Activated naive CD4-positive, alpha-beta T cell treated with anti-CD3 and anti-CD28 coated beads for 36 hours (primary cell): ENCODE results near the gene TEX35. TPM values are rescaled to one million over a fixed set of nuclear protein-coding genes. Genes with fewer than 3 reads are reported as not detected.
"Not testable (repeated sequence)": the region's sequence is repeated elsewhere in the genome, so short reads cannot be mapped to it uniquely, and the experiment has no call there.

Experiments used
- CTCF ChIA-PET: fragments of 350-600 bp; sonication (Branson Sonifier 250); formaldehyde crosslinking; loops from one replicate; lab custom pipeline; 2021; ENCODE audit warnings: antibody characterized with exemption; lab: Charles Lee
- DNase-seq: peaks from one replicate; pipeline ENCODE4 v3.0.0-alpha.2; 2020
- H3K27ac Mint-ChIP-seq: one replicate; pipeline ENCODE4 v1.8.0; 2021; ENCODE audit warnings: mild to moderate bottlenecking, mixed read lengths
- H3K27me3 Mint-ChIP-seq: one replicate; pipeline ENCODE4 v1.8.0; 2021; ENCODE audit warnings: low read depth, mixed read lengths
- H3K36me3 Mint-ChIP-seq: one replicate; pipeline ENCODE4 v1.8.0; 2021; ENCODE audit warnings: low read depth, mixed read lengths
- H3K4me1 Mint-ChIP-seq: one replicate; pipeline ENCODE4 v1.8.0; 2021; ENCODE audit warnings: low read depth, mixed read lengths
- H3K4me3 Mint-ChIP-seq: one replicate; pipeline ENCODE4 v1.8.0; 2021; ENCODE audit warnings: mild to moderate bottlenecking, moderate library complexity, mixed read lengths
- H3K9me3 Mint-ChIP-seq: one replicate; pipeline ENCODE4 v1.8.0; 2021; ENCODE audit warnings: mixed read lengths
- intact Hi-C: fragments of 100-400 bp; cut with micrococcal nuclease; formaldehyde crosslinking; loops from one replicate; pipeline ENCODE4 v1.15.1; 2023
- total RNA-seq, 2 experiments: library from RNA; stranded (reverse); gene quantifications; one replicate each; pipeline ENCODE4 v1.2.3, GENCODE V29; 2021

The TEX35 gene
- total RNA-seq, 2 experiments from 2014 or later: not detected

DNA sequence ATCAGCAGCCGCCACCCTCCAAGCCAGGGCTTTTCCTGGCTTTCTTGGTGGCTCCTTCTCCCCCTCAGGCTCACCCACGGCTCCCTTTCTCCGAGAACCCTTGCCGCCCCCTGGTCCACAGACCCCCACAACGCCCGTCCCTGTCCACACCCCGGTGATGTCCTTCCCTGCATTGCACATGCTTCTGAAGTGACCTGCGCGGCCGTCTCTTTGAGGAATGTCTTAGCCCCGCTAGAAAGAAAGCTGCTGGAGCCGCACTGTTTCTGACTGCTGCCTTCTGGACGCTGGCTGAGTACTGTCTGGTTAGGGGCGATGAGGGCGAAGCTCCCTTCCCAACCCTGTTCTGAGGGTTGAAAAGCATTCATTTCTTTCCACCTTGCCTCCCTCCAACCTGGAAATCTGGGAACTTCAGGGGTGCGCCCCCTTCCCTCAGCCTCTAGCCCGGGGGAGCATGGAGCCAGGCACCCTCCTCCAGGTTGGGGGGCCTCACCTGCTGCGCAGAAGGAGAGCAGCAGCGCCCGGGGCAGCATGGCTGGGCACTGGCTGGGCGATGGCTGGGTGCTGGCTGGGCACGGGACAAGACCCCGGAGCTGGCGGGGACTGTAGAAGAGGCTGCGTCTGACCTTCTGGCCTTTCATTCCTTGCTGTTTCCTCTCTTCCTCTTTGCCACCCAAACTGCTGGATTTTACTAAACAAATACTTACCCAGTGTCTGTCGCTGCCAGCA, 16.3 kb upstream of the TEX35 start, which contains the start of gene CLEC20A:
Gene CLEC20A, minus strand, starts transcription at position 555 of the 726 bp plus-strand sequence. Its CDS starts 25 bp downstream, at position 530.
- no peaks in the 10 kb centered on the region for H3K9me3 Mint-ChIP-seq
- no peaks in the 10 kb centered on the region for H3K4me1 Mint-ChIP-seq
- no peaks in the 10 kb centered on the region for H3K36me3 Mint-ChIP-seq
- DNase-seq: no peak
- H3K4me3 Mint-ChIP-seq: no peak within 1 kb of the TSS
- H3K27ac Mint-ChIP-seq: no peak within 1 kb of the TSS
- peaks cover under 1% of the 10 kb centered on the region for H3K27me3 Mint-ChIP-seq
- intact Hi-C loops: no loop called here
- CTCF ChIA-PET: no interaction called here

DNA sequence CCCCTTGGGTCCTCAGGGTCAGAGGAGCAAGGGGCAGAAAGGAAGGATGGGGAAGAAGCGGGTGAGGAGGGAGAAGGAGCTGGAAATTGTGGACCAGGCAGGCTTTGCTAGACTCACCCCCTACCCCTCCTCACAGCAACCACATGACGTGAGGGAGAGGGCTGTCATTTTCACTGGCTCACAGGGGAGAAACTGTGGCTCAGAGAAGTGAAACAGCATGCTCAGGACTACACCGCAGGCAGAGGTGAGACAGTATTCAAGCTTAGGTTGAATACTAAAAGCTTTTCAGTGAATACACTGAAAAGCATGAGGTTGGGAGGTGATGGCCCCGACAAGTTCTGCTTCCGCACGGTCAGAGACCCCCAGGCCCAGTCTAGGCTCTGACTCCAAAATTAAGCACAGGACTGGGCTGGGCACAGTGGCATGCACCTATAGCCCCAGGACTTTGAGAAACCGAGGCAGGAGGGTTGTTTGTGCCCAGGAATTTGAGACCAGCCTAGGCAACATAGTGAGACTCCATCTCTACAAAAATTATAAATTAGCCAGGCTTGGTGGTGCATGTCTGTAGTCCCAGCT, 14.9 kb upstream of the TEX35 start:
- Mint-ChIP-seq H3K4me1 (no peaks in the 10 kb centered on the region), H3K9me3 (no peaks in the 10 kb centered on the region), H3K36me3 (no peaks in the 10 kb centered on the region), H3K27ac (no peak overlapping the region), H3K27me3 (peaks cover 2% of the 10 kb centered on the region), H3K4me3 (no peak overlapping the region)
- DNase-seq: no peak
- intact Hi-C loops: no loop called here
- CTCF ChIA-PET: interaction anchor here (4.4 kb wide), 1 partner anchor 187 kb away, joined by 39 read pairs; no protein-coding TSS in a partner anchor

DNA sequence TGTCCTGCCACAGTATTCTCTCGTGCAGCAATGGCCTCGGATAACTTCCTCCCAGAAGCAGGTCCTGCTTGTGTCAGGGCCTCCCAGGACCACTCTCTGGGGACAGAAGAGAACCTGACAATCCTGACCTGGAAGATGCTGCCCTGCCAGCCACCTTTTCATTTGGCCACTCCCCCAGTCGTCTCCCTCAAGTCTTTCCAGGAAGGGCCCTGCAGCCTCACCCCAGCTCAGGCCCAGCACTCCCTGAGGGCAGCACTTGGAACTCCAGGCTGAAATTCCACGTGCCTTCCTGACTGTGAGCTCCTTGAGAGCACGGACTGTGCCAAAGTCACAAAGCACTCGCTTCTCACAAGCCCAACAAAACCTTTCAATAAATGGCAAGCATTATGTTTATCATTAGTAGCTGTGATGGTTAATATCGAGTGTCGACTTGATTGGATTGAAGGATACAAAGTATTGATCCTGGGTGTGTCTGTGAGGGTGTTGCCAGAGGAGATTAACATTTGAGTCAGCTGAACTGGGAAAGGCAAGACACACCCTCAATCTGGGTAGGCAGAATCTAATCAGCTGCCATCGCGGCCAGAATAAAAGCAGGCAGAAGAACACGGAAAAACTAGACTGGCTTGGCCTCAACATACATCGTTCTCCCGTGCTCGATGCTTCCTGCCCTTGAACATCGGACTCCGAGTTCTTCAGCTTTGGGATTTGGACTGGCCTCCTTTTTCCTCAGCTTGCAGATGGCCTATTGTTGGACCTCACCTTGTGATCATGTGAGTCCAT, 13.8 kb upstream of the TEX35 start:
- DNase-seq: no peak
- CTCF ChIA-PET: interaction anchor here (0.6 to 4.4 kb wide), 3 partner anchors 134 to 291 kb away, joined by 3 to 39 read pairs (median 4); no protein-coding TSS in a partner anchor
- intact Hi-C loops: no loop called here
- H3K4me1 Mint-ChIP-seq: no peaks in the 10 kb centered on the region
- peaks cover 2% of the 10 kb centered on the region for H3K27me3 Mint-ChIP-seq
- no peaks in the 10 kb centered on the region for H3K9me3 Mint-ChIP-seq
- H3K4me3 Mint-ChIP-seq: no peak overlapping the region
- H3K36me3 Mint-ChIP-seq: no peaks in the 10 kb centered on the region
- H3K27ac Mint-ChIP-seq: no peak overlapping the region

DNA sequence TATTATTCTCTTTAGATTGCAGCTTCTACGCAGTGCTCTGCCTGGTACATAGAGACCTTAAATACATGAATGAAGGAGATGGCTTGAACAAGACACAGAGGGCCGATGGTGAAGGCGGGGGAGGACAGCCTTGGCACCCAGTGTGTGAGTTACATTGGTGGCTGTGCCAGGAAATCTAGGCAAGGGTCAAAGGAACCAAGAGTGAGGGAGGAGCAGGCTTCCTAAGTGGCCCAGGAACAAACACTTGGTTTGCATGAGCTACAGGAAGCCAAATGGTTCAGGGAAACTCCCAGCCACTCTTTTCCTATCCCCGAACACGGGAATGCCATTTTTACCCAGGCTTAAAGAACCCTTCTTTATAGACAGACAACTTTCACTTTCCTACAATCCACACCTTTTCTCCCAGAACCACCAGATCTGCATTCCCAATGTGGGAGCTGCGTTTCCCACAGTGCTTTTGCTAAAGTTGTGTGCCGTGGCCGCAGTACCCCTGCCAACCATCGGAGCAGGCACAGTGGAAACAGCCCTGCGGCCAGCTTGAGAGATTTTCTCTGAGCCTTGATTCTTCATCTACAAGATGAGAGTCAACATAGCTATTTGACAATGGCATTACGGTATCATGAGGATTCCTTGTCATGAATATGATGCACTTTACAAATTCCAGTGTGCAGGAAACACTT, 12.7 kb upstream of the TEX35 start:
- CTCF ChIA-PET: interaction anchor here (0.6 to 4.4 kb wide), 9 partner anchors 11 to 468 kb away, joined by 3 to 39 read pairs (median 4); partner anchors contain the start of gene TEX35
- no peaks in the 10 kb centered on the region for H3K9me3 Mint-ChIP-seq
- intact Hi-C loops: loop anchor here (2.0 kb wide), 2 partner anchors 189 to 199 kb away; no protein-coding TSS in a partner anchor

DNA sequence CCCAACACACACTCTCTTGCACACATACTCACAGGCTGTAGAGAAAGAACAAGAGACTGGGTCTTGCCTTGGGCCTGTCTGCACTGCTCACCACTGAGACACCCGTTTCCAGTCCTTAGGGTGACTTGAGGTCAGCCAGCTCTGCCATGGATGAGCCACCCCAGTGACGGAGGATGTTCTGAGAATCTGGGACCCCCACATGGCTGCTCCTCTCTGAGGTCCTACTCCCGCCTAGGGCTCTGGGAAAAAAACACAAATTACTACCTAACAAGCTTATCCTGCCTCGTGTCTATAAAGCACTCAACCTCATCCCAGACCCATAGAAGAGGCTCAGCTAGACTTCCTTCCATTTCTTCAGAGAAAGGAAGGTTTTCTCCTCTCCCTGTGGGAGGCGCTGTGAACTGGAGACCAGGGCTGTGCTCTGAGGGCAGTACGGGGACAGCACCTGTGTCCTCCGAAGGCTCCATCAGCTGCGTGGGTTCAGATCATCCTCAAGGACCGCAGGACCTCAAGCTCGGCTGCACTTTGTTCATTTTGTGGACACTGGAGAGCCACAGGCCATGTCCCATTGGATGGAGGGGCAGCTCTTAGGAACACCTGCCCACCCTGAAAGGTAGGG, 11.9 kb upstream of the TEX35 start:
- Mint-ChIP-seq H3K9me3 (no peaks in the 10 kb centered on the region), H3K27me3 (peaks cover 2% of the 10 kb centered on the region), H3K4me3 (no peak overlapping the region), H3K36me3 (no peaks in the 10 kb centered on the region), H3K27ac (no peak overlapping the region), H3K4me1 (no peaks in the 10 kb centered on the region)
- CTCF ChIA-PET: interaction anchor here (0.6 to 4.4 kb wide), 12 partner anchors 11 to 469 kb away, joined by 3 to 39 read pairs (median 4); partner anchors contain the start of gene TEX35
- intact Hi-C loops: loop anchor here (2.0 kb wide), 2 partner anchors 190 to 200 kb away; no protein-coding TSS in a partner anchor
- no peak for DNase-seq

More for the DNA sequence above, 12.7 kb upstream of the TEX35 start:
- Mint-ChIP-seq H3K27ac (no peak overlapping the region), H3K27me3 (peaks cover 2% of the 10 kb centered on the region), H3K36me3 (no peaks in the 10 kb centered on the region), H3K4me1 (no peaks in the 10 kb centered on the region), H3K4me3 (no peak overlapping the region)
- DNase-seq: no peak

DNA sequence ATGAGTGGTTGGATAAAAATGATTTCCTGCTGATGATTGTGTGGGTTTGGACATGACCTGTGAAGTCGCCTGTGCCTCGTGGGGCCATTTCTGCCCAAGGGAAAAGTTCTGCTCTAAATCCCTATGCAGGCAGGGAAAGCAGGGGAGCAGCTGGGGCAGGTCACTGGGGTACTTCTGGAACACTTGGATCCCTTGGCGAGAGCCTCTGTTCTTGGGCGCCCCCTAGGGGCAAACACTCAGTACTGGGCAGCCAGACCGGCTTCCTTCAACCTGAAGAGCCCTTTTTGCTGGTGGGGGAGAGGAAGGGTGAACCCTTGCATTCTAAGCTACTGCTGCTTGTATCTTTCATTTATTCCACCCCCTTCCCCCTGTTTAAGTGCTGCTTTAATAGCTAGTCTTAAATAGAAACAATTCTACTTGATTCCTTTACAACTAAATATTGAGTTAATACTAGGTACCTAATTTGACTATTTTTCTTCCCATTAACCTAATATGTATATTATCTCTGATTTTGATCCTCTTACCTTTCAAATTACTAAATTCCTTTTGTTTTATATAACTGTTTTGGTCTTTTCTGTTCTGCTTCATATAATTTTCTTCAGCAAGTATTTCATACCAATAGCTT, 11.1 kb upstream of the TEX35 start:
- no peaks in the 10 kb centered on the region for H3K36me3 Mint-ChIP-seq
- H3K27ac Mint-ChIP-seq: no peak overlapping the region
- peaks cover 2% of the 10 kb centered on the region for H3K27me3 Mint-ChIP-seq
- no peaks in the 10 kb centered on the region for H3K4me1 Mint-ChIP-seq
- CTCF ChIA-PET: interaction anchor here (0.6 to 4.4 kb wide), 13 partner anchors 10 to 470 kb away, joined by 3 to 39 read pairs (median 3); partner anchors contain the start of gene TEX35
- no peaks in the 10 kb centered on the region for H3K9me3 Mint-ChIP-seq
- peak; percentile 75 for DNase-seq
- intact Hi-C loops: loop anchor here (2.0 kb wide), 2 partner anchors 191 to 201 kb away; no protein-coding TSS in a partner anchor
- H3K4me3 Mint-ChIP-seq: no peak overlapping the region

DNA sequence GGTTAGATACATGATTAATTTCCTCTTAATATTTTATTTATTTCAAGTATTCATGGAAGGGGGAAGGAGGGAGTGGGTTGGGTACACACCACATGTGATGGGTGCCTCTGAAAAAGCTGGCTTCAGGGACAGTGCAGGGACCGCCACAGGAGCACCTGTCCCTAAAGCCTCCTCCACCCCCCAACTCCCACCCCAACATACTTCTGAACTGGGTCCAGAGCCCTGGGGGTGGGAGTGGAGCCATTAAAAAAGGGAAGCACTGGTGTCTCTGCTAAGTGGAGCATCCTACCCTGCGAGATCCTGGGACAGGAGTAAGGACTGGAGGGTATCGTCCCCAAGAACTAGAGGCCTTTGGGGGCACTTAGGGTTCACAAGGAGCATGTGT, 10.6 kb upstream of the TEX35 start:
- Mint-ChIP-seq H3K27me3 (peaks cover 2% of the 10 kb centered on the region), H3K9me3 (no peaks in the 10 kb centered on the region), H3K4me1 (no peaks in the 10 kb centered on the region), H3K4me3 (no peak overlapping the region), H3K36me3 (no peaks in the 10 kb centered on the region), H3K27ac (no peak overlapping the region)
- DNase-seq: no peak
- CTCF ChIA-PET: interaction anchor here (0.6 to 4.4 kb wide), 11 partner anchors 9 to 352 kb away, joined by 3 to 39 read pairs (median 3); partner anchors contain the start of gene TEX35
- intact Hi-C loops: no loop called here

DNA sequence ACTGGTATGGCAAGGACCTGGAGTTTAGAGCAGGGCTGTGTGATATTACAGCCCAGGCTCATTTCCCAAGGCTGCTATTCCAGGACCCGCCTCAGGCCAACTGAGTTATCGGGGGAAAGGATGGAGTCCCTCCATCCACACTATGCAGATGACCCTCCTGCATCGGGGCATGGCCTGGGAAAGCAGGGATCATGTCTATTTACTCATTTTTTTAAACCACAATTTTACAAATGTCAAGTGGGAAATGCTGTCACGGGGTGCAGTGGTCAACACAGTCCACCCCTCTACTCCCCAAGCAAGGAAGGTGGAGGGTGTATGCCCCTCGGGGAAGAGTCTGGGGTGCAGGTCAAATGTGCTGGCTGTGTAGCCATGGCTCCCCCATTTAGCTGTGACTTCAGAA, 10.1 kb upstream of the TEX35 start:
- intact Hi-C loops: no loop called here
- peaks cover 2% of the 10 kb centered on the region for H3K27me3 Mint-ChIP-seq

DNA sequence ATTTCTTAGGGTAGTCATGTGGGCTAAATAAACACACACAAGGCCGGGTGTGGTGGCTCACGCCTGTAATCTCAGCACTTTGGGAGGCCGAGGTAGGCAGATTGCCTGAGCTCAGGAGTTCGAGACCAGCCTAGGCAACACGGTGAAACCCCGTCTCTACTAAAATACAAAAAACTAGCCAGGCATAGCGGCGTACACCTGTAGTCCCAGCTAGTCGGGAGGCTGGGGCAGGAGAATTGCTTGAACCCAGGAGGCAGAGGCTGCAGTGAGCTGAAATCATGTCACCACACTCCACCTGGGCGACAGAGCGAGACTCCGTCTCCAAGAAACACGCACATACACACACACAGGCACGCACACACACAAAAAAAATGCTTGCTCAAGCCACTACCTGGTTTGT, 9.6 kb upstream of the TEX35 start:
- H3K4me1 Mint-ChIP-seq, H3K36me3 Mint-ChIP-seq, intact Hi-C loops, H3K27ac Mint-ChIP-seq, H3K27me3 Mint-ChIP-seq, DNase-seq, H3K4me3 Mint-ChIP-seq, H3K9me3 Mint-ChIP-seq: not testable (repeated sequence)
- CTCF ChIA-PET: interaction anchor here (0.9 to 3.6 kb wide), 4 partner anchors 8 to 203 kb away, joined by 3 to 20 read pairs (median 4); partner anchors contain the start of gene TEX35

More for the DNA sequence above, 10.1 kb upstream of the TEX35 start:
- H3K27ac Mint-ChIP-seq: no peak overlapping the region
- H3K36me3 Mint-ChIP-seq: no peaks in the 10 kb centered on the region
- CTCF ChIA-PET: interaction anchor here (0.9 to 3.6 kb wide), 3 partner anchors 9 to 203 kb away, joined by 3 to 20 read pairs (median 15); partner anchors contain the start of gene TEX35
- no peaks in the 10 kb centered on the region for H3K9me3 Mint-ChIP-seq
- DNase-seq: no peak
- H3K4me3 Mint-ChIP-seq: no peak overlapping the region
- no peaks in the 10 kb centered on the region for H3K4me1 Mint-ChIP-seq

DNA sequence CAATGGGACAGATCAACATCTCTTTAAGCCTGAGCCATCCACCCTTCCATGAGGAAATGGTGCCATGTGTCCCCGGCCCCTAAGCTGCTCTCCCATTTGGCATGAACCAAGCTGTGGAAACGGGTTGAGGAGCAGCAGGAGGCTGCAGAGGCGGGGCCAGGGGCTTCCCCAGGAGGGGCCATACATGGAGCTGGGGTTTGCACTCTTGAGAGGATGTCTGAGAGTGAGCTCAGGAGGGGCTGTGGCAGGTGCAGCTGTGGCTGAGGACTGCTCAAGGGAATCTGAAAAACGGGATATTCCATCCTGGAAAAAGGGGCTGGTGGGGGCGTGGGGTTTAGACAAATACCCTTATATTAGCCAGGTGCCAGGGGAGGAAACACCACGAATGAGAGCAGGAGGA, 9.1 kb upstream of the TEX35 start:
- no peaks in the 10 kb centered on the region for H3K4me1 Mint-ChIP-seq
- H3K9me3 Mint-ChIP-seq: no peaks in the 10 kb centered on the region
- no peak overlapping the region for H3K27ac Mint-ChIP-seq
- no peak overlapping the region for H3K4me3 Mint-ChIP-seq
- no peaks in the 10 kb centered on the region for H3K36me3 Mint-ChIP-seq
- no peak for DNase-seq
- intact Hi-C loops: no loop called here
- H3K27me3 Mint-ChIP-seq: peaks cover 2% of the 10 kb centered on the region
- CTCF ChIA-PET: interaction anchor here (0.9 to 1.1 kb wide), 3 partner anchors 23 to 203 kb away, joined by 3 to 4 read pairs (median 3); no protein-coding TSS in a partner anchor
